H1 (cell line): ENCODE data around the gene RABL3. TPM values are rescaled to one million over a fixed set of nuclear protein-coding genes. Genes with fewer than 3 reads are reported as not detected.

ENCODE experiments used
- CTCF ChIA-PET: fragments of 300-600 bp; sonication (Branson Sonifier 250); formaldehyde crosslinking; loops from one replicate; lab custom pipeline; 2021; ENCODE audit not compliant: partially characterized antibody; lab: Charles Lee
- POLR2A ChIA-PET: fragments of 300-600 bp; sonication (Branson Sonifier 250); formaldehyde crosslinking; loops from one replicate; lab custom pipeline; 2021; ENCODE audit warnings: inconsistent platforms; ENCODE audit not compliant: partially characterized antibody; lab: Charles Lee
- DNase-seq, 2 experiments: peaks; one replicate each; pipeline versions ENCODE4 v3.0.0 to v3.0.0-alpha.2; 2010 to 2022; ENCODE audit warnings: low spot score in 2 of 2, low read depth in 1 of 2, mixed read lengths in 1 of 2
- FAIRE-seq: peaks from 2 replicates; lab custom pipeline; 2011; peaks lifted over from hg19 to GRCh38; lab: Jason Lieb, UNC
- H2AFZ ChIP-seq: 2 replicates; pipeline ENCODE4 v1.8.1; 2012; ENCODE audit warnings: low read length, inconsistent platforms
- H2AK5ac ChIP-seq: 2 replicates; pipeline ENCODE4 v1.6.1; 2013; ENCODE audit warnings: low read depth, low read length
- H2BK120ac ChIP-seq: replicated peaks from 2 replicates; pipeline ENCODE3; 2013; ENCODE audit warnings: low read depth, low read length, inconsistent platforms
- H2BK12ac ChIP-seq: 2 replicates; pipeline ENCODE4 v1.6.1; 2013; ENCODE audit warnings: low read depth, low read length
- H2BK15ac ChIP-seq: 2 replicates; pipeline ENCODE4 v1.6.1; 2013; ENCODE audit warnings: low read length
- H2BK20ac ChIP-seq: 2 replicates; pipeline ENCODE4 v1.6.1; 2013; ENCODE audit warnings: low read length
- H2BK5ac ChIP-seq: 2 replicates; pipeline ENCODE4 v1.6.1; 2013; ENCODE audit warnings: low read depth, low read length
- H3K14ac ChIP-seq: 2 replicates; pipeline ENCODE4 v1.6.1; 2013; ENCODE audit warnings: inconsistent platforms; ENCODE audit not compliant: insufficient read length
- H3K18ac ChIP-seq: 2 replicates; pipeline ENCODE4 v1.6.1; 2013; ENCODE audit warnings: low read length; ENCODE audit errors: extremely low read depth
- H3K23ac ChIP-seq: 2 replicates; pipeline ENCODE4 v1.6.1; 2013; ENCODE audit warnings: inconsistent platforms; ENCODE audit not compliant: insufficient read length
- H3K23me2 ChIP-seq: 2 replicates; pipeline ENCODE4 v1.6.1; 2013; ENCODE audit warnings: low read depth, low read length
- H3K27ac ChIP-seq: 2 replicates; pipeline ENCODE4 v1.6.1; 2011; ENCODE audit warnings: low read depth, low read length, inconsistent platforms
- H3K27me3 ChIP-seq, 4 experiments: replicated peaks in 1 of 4; 1 replicate in 1 of 4; 2 replicates in 3 of 4; pipeline versions ENCODE4 v1.6.1 to v1.8.1; 2011 to 2013; ENCODE audit warnings: low read length in 3 of 4, mild to moderate bottlenecking in 3 of 4, inconsistent platforms in 2 of 4, mixed read lengths in 2 of 4, moderate library complexity in 1 of 4; ENCODE audit not compliant: control insufficient read depth in 3 of 4, insufficient read depth in 3 of 4; ENCODE audit errors: extremely low read depth in 1 of 4
- H3K36me3 ChIP-seq, 4 experiments: 2 replicates each; pipeline versions ENCODE4 v1.6.1 to v1.8.1; 2011 to 2013; ENCODE audit warnings: mild to moderate bottlenecking in 4 of 4, low read length in 3 of 4, moderate library complexity in 2 of 4, control low read depth in 1 of 4, inconsistent platforms in 1 of 4; ENCODE audit not compliant: insufficient read depth in 4 of 4, control insufficient read depth in 2 of 4
- H3K4ac ChIP-seq: replicated peaks from 2 replicates; pipeline ENCODE3; 2013; ENCODE audit warnings: low read length, low read depth, mixed read lengths, inconsistent platforms; ENCODE audit not compliant: insufficient read length
- H3K4me1 ChIP-seq, 4 experiments: replicated peaks in 1 of 4; 1 replicate in 1 of 4; 2 replicates in 3 of 4; pipeline versions ENCODE4 v1.6.1 to v1.8.1; 2011 to 2013; ENCODE audit warnings: low read length in 3 of 4, inconsistent platforms in 2 of 4, mixed read lengths in 1 of 4; ENCODE audit not compliant: insufficient read depth in 4 of 4, control insufficient read depth in 3 of 4
- H3K4me2 ChIP-seq, 2 experiments: 2 replicates each; pipeline versions ENCODE4 v1.6.1 to v1.8.1; 2011 to 2013; ENCODE audit warnings: low read depth in 2 of 2, low read length in 2 of 2, control low read depth in 1 of 2, inconsistent platforms in 1 of 2, mild to moderate bottlenecking in 1 of 2; ENCODE audit not compliant: insufficient read depth in 1 of 2
- H3K4me3 ChIP-seq, 4 experiments: fragments of 200-600, 300-600 bp in 1 of 4; sonication (generic), shearing (Covaris generic), sonication (Bioruptor Twin) in 1 of 4; 2 replicates each; pipeline versions ENCODE4 v1.5.1 to v1.8.1; 2011 to 2016; ENCODE audit warnings: low read length in 4 of 4, low read depth in 3 of 4, control low read depth in 2 of 4, inconsistent platforms in 2 of 4, mild to moderate bottlenecking in 2 of 4, mixed read lengths in 1 of 4, moderate library complexity in 1 of 4; ENCODE audit not compliant: insufficient read depth in 2 of 4; ENCODE audit errors: extremely low read depth in 1 of 4
- H3K56ac ChIP-seq: replicated peaks from 2 replicates; pipeline ENCODE3; 2013; ENCODE audit warnings: low read depth, mild to moderate bottlenecking, mixed read lengths, low read length, inconsistent platforms; ENCODE audit not compliant: insufficient read length
- H3K79me1 ChIP-seq: 2 replicates; pipeline ENCODE4 v1.6.1; 2013; ENCODE audit warnings: low read depth, low read length, control low read depth
- H3K79me2 ChIP-seq, 2 experiments: 2 replicates each; pipeline versions ENCODE4 v1.6.1 to v1.8.1; 2012 to 2013; ENCODE audit warnings: low read length in 2 of 2, mild to moderate bottlenecking in 2 of 2, inconsistent platforms in 1 of 2; ENCODE audit not compliant: insufficient read depth in 2 of 2, control insufficient read depth in 1 of 2
- H3K9ac ChIP-seq, 4 experiments: replicated peaks in 1 of 4; 1 replicate in 1 of 4; 2 replicates in 3 of 4; pipeline versions ENCODE4 v1.6.1 to v1.8.1; 2011 to 2013; ENCODE audit warnings: low read depth in 3 of 4, low read length in 3 of 4, control low read depth in 2 of 4, mild to moderate bottlenecking in 2 of 4, moderate library complexity in 2 of 4, inconsistent platforms in 1 of 4; ENCODE audit errors: extremely low read depth in 1 of 4
- H3K9me3 ChIP-seq, 2 experiments: 2 replicates each; pipeline versions ENCODE4 v1.6.1 to v1.8.1; 2012 to 2013; ENCODE audit warnings: mild to moderate bottlenecking in 2 of 2, moderate library complexity in 2 of 2, control low read depth in 1 of 2, inconsistent platforms in 1 of 2, low read depth in 1 of 2, low read length in 1 of 2, mixed read lengths in 1 of 2; ENCODE audit not compliant: insufficient read depth in 2 of 2
- H4K20me1 ChIP-seq, 2 experiments: replicated peaks in 1 of 2; 2 replicates each; pipeline versions ENCODE3 to v1.8.1; 2011 to 2013; ENCODE audit warnings: inconsistent platforms in 2 of 2, low read length in 2 of 2, mild to moderate bottlenecking in 1 of 2; ENCODE audit not compliant: insufficient read depth in 2 of 2, control insufficient read depth in 1 of 2
- H4K5ac ChIP-seq: 2 replicates; pipeline ENCODE4 v1.6.1; 2013; ENCODE audit warnings: low read length, low read depth, mixed read lengths, inconsistent platforms; ENCODE audit not compliant: insufficient read length
- H4K8ac ChIP-seq: 2 replicates; pipeline ENCODE4 v1.8.0; 2013; ENCODE audit warnings: mild to moderate bottlenecking, moderate library complexity, low read length, inconsistent platforms; ENCODE audit not compliant: insufficient read depth; ENCODE audit errors: extremely low read depth
- H4K91ac ChIP-seq: replicated peaks from 2 replicates; pipeline ENCODE3; 2013; ENCODE audit warnings: low read length, mixed read lengths, inconsistent platforms; ENCODE audit not compliant: insufficient read length
- POU5F1 ChIP-seq: IDR thresholded peaks from 2 replicates; pipeline ENCODE4 v1.6.1; 2011; ENCODE audit warnings: low read depth, mild to moderate bottlenecking, low read length, moderate library complexity
- SIN3A ChIP-seq, 2 experiments: IDR thresholded peaks in 1 of 2; conservative IDR thresholded peaks in 1 of 2; 2 replicates each; pipeline ENCODE4 v1.6.1; 2011 to 2012; ENCODE audit warnings: low read length in 2 of 2, improper control_type of control experiment in 1 of 2, low read depth in 1 of 2, mild to moderate bottlenecking in 1 of 2
- TEAD4 ChIP-seq: IDR thresholded peaks from 2 replicates; pipeline ENCODE4 v1.6.1; 2012; ENCODE audit warnings: low read depth, low read length, inconsistent platforms, mixed read lengths
- YY1 ChIP-seq: IDR thresholded peaks from 2 replicates; pipeline ENCODE4 v1.6.1; 2011; ENCODE audit warnings: low read depth, mild to moderate bottlenecking, low read length
- WGBS, 2 experiments: shearing (Covaris generic) in 1 of 2; methylation state at CpG; one replicate each; pipeline versions ENCODE4 v1.1.6 to v1.1.7; 2013 to 2015; ENCODE audit warnings: low lambda C conversion rate in 2 of 2, mixed read lengths in 2 of 2, inconsistent platforms in 1 of 2, low coverage in 1 of 2, missing lambda C conversion rate in 1 of 2; ENCODE audit not compliant: insufficient replicate concordance in 2 of 2, insufficient coverage in 1 of 2, insufficient read length in 1 of 2; ENCODE audit errors: extremely low coverage in 1 of 2, missing lambda C conversion rate in 1 of 2; 5-methylcytosine and 5-hydroxymethylcytosine counted together
- polyA plus RNA-seq, 7 experiments: library from polyadenylated mRNA; depleted of rRNA in 3 of 7; stranded (reverse) in 5 of 7; unstranded in 2 of 7; fragments of >200 nt in 5 of 7; fragments of 200-250 nt in 2 of 7; gene quantifications; 1 replicate in 5 of 7; 2 replicates in 1 of 7; 4 replicates in 1 of 7; pipeline versions ENCODE4 v1.2.1 to v1.2.3, GENCODE V29; 2011 to 2013; ENCODE audit warnings: missing spikeins in 2 of 7, mixed read lengths in 2 of 7
- total RNA-seq: library from RNA; stranded (reverse); fragmentation: NEBNext Ultra II Directional; extraction: Animal tissue kit (Norgen Biotek cat#: 25700); gene quantifications from 2 replicates; pipeline ENCODE4 v1.2.1, GENCODE V29; 2021

The RABL3 gene
- total and polyA plus RNA-seq, 2 of the 8 experiments (the other 6 are each of a cell fraction or from before 2014, with no cell fraction given) = 4.4 to 19.2 TPM

- no peaks in the 10 kb centered on the region for H3K27me3 ChIP-seq
- H4K8ac ChIP-seq = no peak overlapping the region
- no peak overlapping the region for H2BK12ac ChIP-seq
- H2BK120ac ChIP-seq = no peak overlapping the region
- no peak for FAIRE-seq
- no peak overlapping the region for H3K4ac ChIP-seq
- no peak overlapping the region for H3K14ac ChIP-seq
- no peak overlapping the region for H2BK20ac ChIP-seq
- POLR2A ChIA-PET = interaction anchor here (1.5 kb wide), 1 partner anchor 11 kb away, joined by 3 read pairs; no protein-coding TSS in a partner anchor
- H3K27ac ChIP-seq = no peak overlapping the region
- no peaks in the 10 kb centered on the region for H4K20me1 ChIP-seq
- CTCF ChIA-PET = no interaction called here
- H3K79me2 ChIP-seq = no peaks in the 10 kb centered on the region
- H3K4me2 ChIP-seq = no peak overlapping the region
- WGBS, 2 experiments = 84% methylated on average over 4 of the region's 4 CpGs; no CpG with 5 or more reads in 1 of the 2 experiments
- no peak overlapping the region for H4K91ac ChIP-seq
- TF ChIP-seq YY1 = no peak
- no peak for TF ChIP-seq SIN3A (conservative IDR thresholded peaks at IDR 0.05 in 1 of 2, IDR thresholded peaks at IDR 0.05 in 1 of 2; ENCODE audit: low read depth in 1 of 2, low read length in 2 of 2)
- TF ChIP-seq TEAD4 = no peak
- TF ChIP-seq POU5F1 = no peak
- H3K4me3 ChIP-seq = no peak overlapping the region
- H2AFZ ChIP-seq = no peak overlapping the region
- no peaks in the 10 kb centered on the region for H3K79me1 ChIP-seq
- no peak overlapping the region for H3K56ac ChIP-seq
- no peak overlapping the region for H2BK15ac ChIP-seq
- H2BK5ac ChIP-seq = no peak overlapping the region
- H3K18ac ChIP-seq = no peak overlapping the region
- H3K23ac ChIP-seq = no peak overlapping the region
- no peak overlapping the region for H2AK5ac ChIP-seq
- no peak overlapping the region for H3K9ac ChIP-seq
- peaks cover 0 to 13% (median 2%) of the 10 kb centered on the region in 4 experiments; a peak in 5 of 7 replicates for H3K4me1 ChIP-seq
- H3K36me3 ChIP-seq = no peaks in the 10 kb centered on the region
- no peaks in the 10 kb centered on the region for H3K23me2 ChIP-seq
- H4K5ac ChIP-seq = no peak overlapping the region
- no peaks in the 10 kb centered on the region for H3K9me3 ChIP-seq
- no peak for DNase-seq
Measured at GRCh38 chr3:120684896-120685295, 57.4 kb downstream of the RABL3 start.
